Prostate gland (tissue), 2 donors: ENCODE results near the gene DYNLRB1. TPM values are rescaled to one million over a fixed set of nuclear protein-coding genes. Genes with fewer than 3 reads are reported as not detected.
"Not testable (repeated sequence)": the region's sequence is repeated elsewhere in the genome, so short reads cannot be mapped to it uniquely, and the experiment has no call there.

Experiments
- DNase-seq: peaks from one replicate; pipeline ENCODE4 v3.0.0-alpha.2; 2019; ENCODE audit warnings: low spot score
- H3K27ac ChIP-seq, 2 donors: fragments of 200-600 bp; sonication (generic); 2 replicates each; pipeline ENCODE4 v1.5.1; 2017 to 2019
- H3K27me3 ChIP-seq: fragments of 200-600 bp; sonication (generic); replicated peaks from 2 replicates; pipeline ENCODE4 v1.5.1; 2019; ENCODE audit not compliant: insufficient read depth
- H3K36me3 ChIP-seq, 2 donors: fragments of 200-600 bp; sonication (generic); 1 replicate in 1 of 2; 2 replicates in 1 of 2; pipeline versions ENCODE4 v1.5.1 to v1.8.1; 2017 to 2019
- H3K4me1 ChIP-seq: fragments of 200-600 bp; sonication (generic); replicated peaks from 2 replicates; pipeline ENCODE4 v1.5.1; 2019
- H3K4me3 ChIP-seq, 2 donors: fragments of 200-600 bp; sonication (generic); 2 replicates each; pipeline ENCODE4 v1.5.1; 2017 to 2019
- H3K9me3 ChIP-seq: fragments of 200-600 bp; sonication (generic); 2 replicates; pipeline ENCODE4 v1.5.1; 2017
- CTCF ChIP-seq, 4 experiments: fragments of 200-600 bp in 2 of 4; fragments of 450-650 bp in 2 of 4; sonication (generic) in 2 of 4; IDR thresholded peaks; 1 replicate in 3 of 4; 2 replicates in 1 of 4; pipeline ENCODE4 v1.5.1; 2016 to 2019; ENCODE audit warnings: antibody characterized with exemption in 4 of 4, mild to moderate bottlenecking in 2 of 4, moderate library complexity in 2 of 4
- POLR2A ChIP-seq: fragments of 450-650 bp; IDR thresholded peaks from one replicate; pipeline ENCODE4 v1.6.1; 2016; ENCODE audit warnings: antibody characterized with exemption, mild to moderate bottlenecking
- POLR2AphosphoS5 ChIP-seq: sonication (generic); formaldehyde crosslinking; IDR thresholded peaks from one replicate; pipeline ENCODE4 v1.6.1; 2017; ENCODE audit warnings: antibody characterized with exemption
- whole genome bisulfite sequencing: methylation state at CpG from one replicate; pipeline ENCODE4 v1.1.5; 2018; 5-methylcytosine and 5-hydroxymethylcytosine counted together
- intact Hi-C: fragments of 100-400 bp; cut with DNase I; formaldehyde crosslinking; loops from one replicate; pipeline ENCODE4 v1.14.2; 2022
- total RNA-seq, 2 donors: library from RNA; depleted of rRNA; stranded (reverse); fragments of >200 nt; gene quantifications; one replicate each; pipeline ENCODE4 v1.1.0, GENCODE V29; 2016

Gene DYNLRB1
- total RNA-seq, 2 donors from 2014 or later, result 132 to 247 TPM

- intact Hi-C loops, result no loop called here
- TF ChIP-seq CTCF (IDR thresholded peaks at IDR 0.05) (no peak), POLR2A (no peak), POLR2AphosphoS5 (no peak)
- DNase-seq, result no peak
Observed at GRCh38 chr20:34512266-34512954, 3.8 kb upstream of the DYNLRB1 start.

DNA sequence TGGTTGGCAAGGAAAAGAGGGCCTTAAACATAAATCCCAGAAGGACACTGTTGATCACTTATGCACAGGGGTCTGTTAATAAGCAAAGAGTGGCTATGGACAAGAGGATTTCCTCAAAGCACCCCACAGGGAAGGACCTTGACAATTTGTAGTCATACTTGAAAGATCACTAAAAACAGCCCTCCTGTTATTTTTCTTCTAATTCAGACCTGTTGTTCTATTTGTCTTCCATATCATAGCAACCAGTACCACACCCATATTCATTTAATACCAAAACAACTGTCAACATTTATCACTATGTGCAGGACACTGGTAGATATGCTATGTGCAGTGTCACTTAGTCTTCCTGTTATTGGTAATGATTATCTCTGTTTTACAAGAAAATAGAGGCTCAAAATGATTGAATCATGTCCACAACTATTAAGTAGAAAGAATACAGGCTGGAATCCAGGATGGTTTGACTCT, 3.2 kb upstream of the DYNLRB1 start:
- intact Hi-C loops, result no loop called here
- no peak for DNase-seq
- Histone ChIP-seq H3K36me3 (no peaks in the 10 kb centered on the region), H3K27ac (no peak overlapping the region), H3K4me1 (no peaks in the 10 kb centered on the region), H3K27me3 (no peaks in the 10 kb centered on the region), H3K4me3 (no peak overlapping the region), H3K9me3 (no peaks in the 10 kb centered on the region)
- TF ChIP-seq POLR2AphosphoS5 (no peak), CTCF (IDR thresholded peaks at IDR 0.05) (no peak), POLR2A (no peak)

More at GRCh38 chr20:34512266-34512954, 3.8 kb upstream of the DYNLRB1 start:
- Histone ChIP-seq H3K27ac (no peak overlapping the region), H3K27me3 (no peaks in the 10 kb centered on the region), H3K36me3 (no peaks in the 10 kb centered on the region), H3K4me3 (no peak overlapping the region), H3K4me1 (no peaks in the 10 kb centered on the region), H3K9me3 (no peaks in the 10 kb centered on the region)
- WGBS, result 84% methylated on average over 4 of the region's 4 CpGs

- H3K36me3 ChIP-seq, H3K27me3 ChIP-seq, DNase-seq, intact Hi-C loops, H3K9me3 ChIP-seq, H3K4me3 ChIP-seq, H3K4me1 ChIP-seq: not testable (repeated sequence)
- H3K27ac ChIP-seq, result peak overlapping the region in 1 of 2 donors; percentile 97
- WGBS, result 92% methylated on average over 17 of the region's 17 CpGs
Observed at GRCh38 chr20:34514034-34514433, 2.2 kb upstream of the DYNLRB1 start.

DNA sequence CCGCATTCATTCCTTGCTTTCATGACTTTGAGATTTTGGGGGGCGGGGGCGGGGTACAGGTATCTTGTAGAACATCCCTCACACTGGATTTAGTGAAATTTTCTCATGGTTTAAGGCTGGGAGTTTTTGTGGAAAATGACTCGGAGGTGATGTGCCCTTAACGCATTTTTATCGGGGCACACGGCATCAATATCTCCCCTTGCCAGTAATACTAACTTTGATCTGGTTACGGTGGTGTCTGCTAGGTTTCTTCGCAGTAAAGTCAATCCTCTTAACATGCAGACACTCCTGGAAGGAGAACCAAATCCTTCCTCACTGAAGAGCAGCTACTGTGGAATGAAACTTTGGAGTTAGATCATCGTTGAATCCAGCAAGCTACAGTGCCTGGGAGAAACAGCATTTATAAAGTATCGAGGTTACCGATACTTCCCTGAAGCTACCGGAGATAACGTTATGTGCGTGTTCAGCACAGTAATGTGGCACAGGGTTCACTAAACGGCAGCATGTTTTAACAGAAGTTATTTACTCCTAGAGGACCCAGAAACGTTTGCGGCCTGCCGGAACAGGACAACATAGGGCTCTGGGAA, 1.2 kb upstream of the DYNLRB1 start:
- no peaks in the 10 kb centered on the region for H3K36me3 ChIP-seq
- no peaks in the 10 kb centered on the region for H3K27me3 ChIP-seq
- no peaks in the 10 kb centered on the region for H3K4me1 ChIP-seq
- peak overlapping the region; percentile 97 for H3K27ac ChIP-seq
- no peaks in the 10 kb centered on the region for H3K9me3 ChIP-seq
- H3K4me3 ChIP-seq, result peak overlapping the region; percentile 74 to 82
- 16% methylated on average over 19 of the region's 19 CpGs for WGBS
- DNase-seq, result no peak
- TF ChIP-seq POLR2AphosphoS5 (no peak), CTCF (IDR thresholded peaks at IDR 0.05) (no peak), POLR2A (no peak)
- intact Hi-C loops, result no loop called here

GRCh38 chr20:34515484-34516246, 557 bp upstream of the DYNLRB1 start:
- H3K4me3 ChIP-seq, result peak overlapping the region; percentile 74 to 82
- H3K4me1 ChIP-seq, result no peaks in the 10 kb centered on the region
- under 1% methylated on average over 36 of the region's 36 CpGs for WGBS
- peak; percentile 73 for DNase-seq
- no peak for TF ChIP-seq POLR2A
- TF ChIP-seq POLR2AphosphoS5, result peak; percentile 52
- TF ChIP-seq CTCF (IDR thresholded peaks at IDR 0.05), result no peak
- no peaks in the 10 kb centered on the region for H3K9me3 ChIP-seq
- no peaks in the 10 kb centered on the region for H3K27me3 ChIP-seq
- no peaks in the 10 kb centered on the region for H3K36me3 ChIP-seq
- intact Hi-C loops, result no loop called here
- peak overlapping the region; percentile 97 for H3K27ac ChIP-seq
